SHP77 (cell line): ENCODE measurements around the gene PSG2.
"Not testable (repeated sequence)": the region's sequence is repeated elsewhere in the genome, so short reads cannot be mapped to it uniquely, and the experiment has no call there.

ENCODE experiments used
- DNase-seq, 2 experiments: peaks; one replicate each; lab custom pipeline; 2025; lab: John Stamatoyannopoulos, UW

Gene PSG2

GRCh38 chr19:43077881-43078280, 4.6 kb downstream of the PSG2 start:
- not testable (repeated sequence) for DNase-seq

GRCh38 chr19:43062418-43062817, 20.1 kb downstream of the PSG2 start:
- not testable (repeated sequence) for DNase-seq

DNA sequence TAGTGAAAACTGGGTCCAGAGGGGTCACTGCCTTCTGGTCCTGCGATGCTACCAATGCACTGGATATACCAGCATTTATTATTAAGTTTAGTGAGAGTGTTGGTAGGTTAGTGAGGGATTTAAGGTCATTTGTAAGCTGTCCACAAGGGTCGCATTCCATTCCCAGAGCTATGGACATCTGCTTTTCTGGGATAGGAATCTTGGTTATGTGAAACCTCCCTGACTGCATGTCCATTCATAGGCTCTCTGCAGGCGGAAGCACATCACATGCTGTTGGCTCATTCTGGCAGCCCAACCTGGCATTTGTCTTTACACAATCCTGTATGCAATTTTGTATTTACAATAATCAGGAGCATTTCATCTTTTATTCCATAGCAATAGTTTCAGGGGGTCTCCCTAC, 21.2 kb downstream of the PSG2 start:
- DNase-seq = not testable (repeated sequence)

DNA sequence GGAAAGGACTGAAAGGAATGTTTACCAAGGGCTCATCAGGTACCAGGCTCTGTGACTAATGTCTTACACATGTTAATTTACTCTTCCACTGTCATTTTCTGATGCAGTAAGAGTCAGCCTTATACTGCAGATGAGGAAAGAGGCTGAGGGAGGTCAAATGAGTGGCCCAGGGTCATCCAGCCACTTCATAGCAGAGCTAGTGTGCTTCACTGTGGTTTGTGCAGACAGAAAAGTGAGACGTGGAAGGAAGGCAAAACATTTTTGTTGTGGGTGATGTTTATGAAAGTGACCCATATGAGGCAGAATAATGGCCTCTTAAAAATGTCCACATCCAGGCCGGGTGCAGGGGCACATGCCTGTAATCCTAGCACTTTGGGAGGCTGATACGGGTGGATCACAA, 22.2 kb downstream of the PSG2 start:
- DNase-seq = not testable (repeated sequence)

GRCh38 chr19:43059482-43059881, 23.0 kb downstream of the PSG2 start:
- DNase-seq = not testable (repeated sequence)

- DNase-seq = not testable (repeated sequence)
Observed at GRCh38 chr19:43058440-43058839, 24.1 kb downstream of the PSG2 start.

DNA sequence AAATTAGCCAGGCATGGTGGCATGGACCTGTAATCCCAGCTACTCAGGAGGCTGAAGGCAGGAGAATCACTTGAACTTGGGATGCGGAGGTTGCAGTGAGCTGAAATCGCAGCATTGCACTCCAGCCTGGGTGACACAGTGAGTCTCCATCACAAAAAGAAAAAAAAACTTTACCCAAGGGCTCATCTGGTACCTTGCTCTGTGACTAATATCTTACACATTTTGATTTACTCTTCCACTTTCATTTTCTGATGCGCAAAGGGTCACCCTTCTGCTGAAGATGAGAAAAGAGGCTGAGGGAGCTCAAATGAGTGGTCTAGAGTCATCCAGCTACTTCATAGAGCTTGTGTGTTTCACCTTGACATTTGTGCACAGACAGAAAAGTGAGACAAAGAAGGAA, 34.5 kb downstream of the PSG2 start:
- DNase-seq = not testable (repeated sequence)

GRCh38 chr19:43046578-43046977, 35.9 kb downstream of the PSG2 start:
- not testable (repeated sequence) for DNase-seq

- DNase-seq = not testable (repeated sequence)
Observed at GRCh38 chr19:43043492-43044180, 38.9 kb downstream of the PSG2 start.

DNA sequence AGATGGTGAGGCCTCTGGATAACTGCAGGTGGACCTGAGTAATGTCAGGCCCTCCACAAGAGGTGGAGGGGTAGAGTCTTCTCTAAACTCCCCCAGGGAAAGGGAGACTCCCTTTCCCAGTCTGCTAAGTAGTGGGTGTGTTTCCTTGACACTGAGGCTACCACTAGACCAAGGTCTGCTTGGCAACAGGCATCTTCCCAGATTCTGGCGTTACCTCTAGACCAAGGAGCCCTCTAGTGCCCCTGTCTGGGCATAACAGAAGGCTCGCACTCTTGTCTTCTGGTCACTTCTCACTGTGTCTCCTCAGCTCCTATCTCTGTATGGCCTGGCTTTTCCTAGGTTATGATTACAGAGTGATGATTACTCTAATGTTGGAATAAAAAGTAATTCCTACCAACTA, 50.9 kb downstream of the PSG2 start:
- DNase-seq = peak in 1 of 2 experiments; percentile 13

- DNase-seq = no peak
Observed at GRCh38 chr19:43028866-43029265, 53.6 kb downstream of the PSG2 start.

GRCh38 chr19:43027985-43028384, 54.5 kb downstream of the PSG2 start:
- DNase-seq = not testable (repeated sequence)

DNA sequence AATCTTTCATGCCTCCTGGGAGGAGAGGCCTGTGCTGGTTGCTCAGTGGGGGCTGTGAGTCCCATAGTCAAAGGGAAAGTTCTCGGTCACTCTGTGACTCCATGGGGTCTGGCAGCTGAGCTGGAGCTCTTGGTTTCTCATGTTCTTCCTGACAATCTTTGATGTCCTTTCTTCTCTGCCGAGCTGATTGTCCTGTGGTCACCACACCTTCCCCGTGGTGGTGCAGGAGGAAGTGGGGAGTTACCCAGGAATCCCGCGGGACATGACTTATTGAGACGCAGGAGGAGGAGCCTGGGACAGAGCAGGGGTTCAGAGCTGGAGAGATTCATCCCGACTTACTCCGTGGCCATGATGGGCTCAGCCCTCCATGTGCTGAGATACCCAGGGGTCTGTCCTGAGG, 55.4 kb downstream of the PSG2 start:
- DNase-seq = not testable (repeated sequence)

DNA sequence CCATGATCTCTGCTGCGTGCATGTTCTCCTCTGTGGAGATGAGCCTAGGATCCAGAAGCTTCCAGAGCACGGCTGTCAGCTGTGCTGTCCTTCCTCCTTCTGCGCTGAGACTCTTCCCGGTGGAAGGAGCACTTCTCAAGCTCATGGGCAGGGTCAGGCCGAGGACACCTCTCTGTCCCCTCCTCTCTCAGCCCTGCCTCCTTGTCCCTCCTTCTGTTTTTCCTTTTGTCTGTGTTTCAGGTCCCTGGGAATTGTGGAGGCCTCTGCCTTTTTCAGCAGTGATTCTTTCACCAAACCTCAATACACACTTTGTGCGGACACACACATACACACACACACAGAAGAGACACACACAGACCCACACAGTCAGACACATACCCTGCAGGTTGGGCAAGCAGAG, 56.1 kb downstream of the PSG2 start, which contains the start of gene PSG11:
TSS of gene PSG11 (minus strand) at position 101 of the 400 bp plus-strand sequence. CDS start at position 4, 97 bp downstream.
- DNase-seq = not testable (repeated sequence)

DNA sequence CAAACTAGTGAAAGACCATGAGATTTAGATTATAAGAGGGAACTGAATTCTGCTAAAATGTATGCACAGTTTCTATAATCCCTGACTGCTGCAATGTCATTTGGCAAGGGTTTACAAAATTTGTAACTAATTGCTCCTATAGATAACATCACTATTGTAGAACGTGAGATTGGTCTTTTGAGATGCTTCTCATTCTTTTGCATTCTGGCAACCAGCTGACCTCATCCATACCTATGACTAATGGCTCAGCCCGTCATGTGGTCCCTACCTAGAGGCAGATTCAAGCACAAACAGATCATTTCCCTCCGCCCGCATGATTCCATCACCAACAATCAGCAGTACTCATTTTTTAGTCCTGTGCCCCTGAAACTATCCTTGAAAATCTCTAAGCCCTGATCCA, 60.4 kb downstream of the PSG2 start:
- DNase-seq = not testable (repeated sequence)

DNA sequence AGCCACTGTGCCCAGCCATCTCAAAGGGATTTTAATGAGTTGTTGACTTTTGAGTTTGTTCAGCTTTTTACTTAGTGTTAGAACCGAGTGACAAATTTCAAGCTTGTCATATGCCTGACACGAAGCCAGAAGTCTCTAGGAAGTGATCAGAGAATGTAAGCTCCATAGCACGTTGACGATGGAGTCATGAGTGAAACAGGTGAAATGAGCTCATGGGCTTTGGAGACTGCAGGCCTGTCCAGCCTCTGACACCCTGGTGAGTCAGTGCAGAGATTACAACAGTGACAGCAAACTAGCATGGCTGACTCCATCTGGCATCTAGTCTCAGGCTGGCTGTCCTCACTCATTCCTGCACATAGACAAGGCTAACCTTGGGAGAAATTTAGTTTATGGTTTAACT, 60.9 kb downstream of the PSG2 start:
- not testable (repeated sequence) for DNase-seq

DNA sequence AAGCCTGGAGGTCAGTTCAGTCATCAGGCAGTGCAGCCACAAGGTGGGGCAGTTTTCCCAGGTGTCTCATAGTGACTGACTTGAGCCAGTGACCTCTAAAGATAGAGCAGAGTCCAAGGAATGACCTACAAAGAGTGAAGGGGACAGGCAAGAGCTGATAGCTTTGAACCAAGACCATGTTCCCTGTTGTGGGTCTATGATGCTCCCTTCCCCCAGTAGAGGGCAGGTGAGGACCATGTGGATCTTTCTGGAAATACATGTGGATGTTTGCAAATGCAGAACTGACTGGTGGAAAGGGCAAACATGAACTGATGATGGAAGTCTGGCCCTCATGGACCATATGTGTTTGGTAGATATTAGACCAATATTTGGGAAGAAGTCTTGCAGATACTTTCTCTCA, 62.9 kb downstream of the PSG2 start:
- not testable (repeated sequence) for DNase-seq
